Measurements from ENCODE around the gene TNFRSF13B. TPM values are rescaled to one million over a fixed set of nuclear protein-coding genes. Genes with fewer than 3 reads are reported as not detected.

The TNFRSF13B gene
- total RNA-seq, 2 experiments from 2014 or later, result 7.5 to 19.3 TPM

- no peak for DNase-seq (ENCODE audit: low spot score)
- peaks cover 37% of the 10 kb centered on the region; the same call in 1 of the 2 replicates for H3K9me3 ChIP-seq (ENCODE audit: low read length)
- CTCF ChIA-PET (ENCODE audit: unreplicated experiment), result interaction anchor here (0.6 kb wide), 1 partner anchor 550 kb away, joined by 4 read pairs; no protein-coding TSS in a partner anchor
These were observed 18.6 kb downstream of the TNFRSF13B start for GRCh38 chr17:16953347-16953746.

GRCh38 chr17:16952401-16952800, 19.5 kb downstream of the TNFRSF13B start:
- peaks cover 52% of the 10 kb centered on the region for H3K36me3 ChIP-seq (ENCODE audit: insufficient read depth, low read length)
- POLR2A ChIA-PET, result interaction anchor here (1.8 kb wide), 1 partner anchor 14 kb away, joined by 5 read pairs; no protein-coding TSS in a partner anchor
- BruUV-seq (replicated peaks), result no TSS peak
- no peak for DNase-seq (ENCODE audit: low spot score)
- H3K9me2 ChIP-seq (ENCODE audit: insufficient read depth, low read length), result no peaks in the 10 kb centered on the region
- intact Hi-C loops (cut with micrococcal nuclease; ENCODE audit: unreplicated experiment), result no loop called here
- H3K4me2 ChIP-seq (ENCODE audit: low read length), result no peak overlapping the region
- peaks cover 46% of the 10 kb centered on the region for H3K4me1 ChIP-seq (ENCODE audit: insufficient read depth, low read length, poor library complexity, severe bottlenecking)
- peaks cover 28% of the 10 kb centered on the region; the same call in 1 of the 2 replicates for H3K9me3 ChIP-seq (ENCODE audit: low read length)
- H3K79me2 ChIP-seq (ENCODE audit: insufficient read depth, low read depth, low read length), result peaks cover 2% of the 10 kb centered on the region; the same call in 1 of the 2 replicates
- CTCF ChIA-PET (ENCODE audit: unreplicated experiment), result interaction anchor here (0.6 kb wide), 1 partner anchor 88 kb away, joined by 3 read pairs; no protein-coding TSS in a partner anchor
- no peak overlapping the region for H3K27ac ChIP-seq (ENCODE audit: low read depth, low read length, poor library complexity, severe bottlenecking)
- no peak overlapping the region for H2AFZ ChIP-seq (ENCODE audit: low read length)
- no peak overlapping the region for H3K4me3 ChIP-seq (ENCODE audit: low read depth, low read length, poor library complexity, severe bottlenecking)
- H4K20me1 ChIP-seq (ENCODE audit: insufficient read depth, low read length), result no peaks in the 10 kb centered on the region
- no peak for TF ChIP-seq EZH2phosphoT487 (IDR thresholded peaks at IDR 0.05; ENCODE audit: borderline replicate concordance, low read depth, low read length)
- TF ChIP-seq, protein P1, sequence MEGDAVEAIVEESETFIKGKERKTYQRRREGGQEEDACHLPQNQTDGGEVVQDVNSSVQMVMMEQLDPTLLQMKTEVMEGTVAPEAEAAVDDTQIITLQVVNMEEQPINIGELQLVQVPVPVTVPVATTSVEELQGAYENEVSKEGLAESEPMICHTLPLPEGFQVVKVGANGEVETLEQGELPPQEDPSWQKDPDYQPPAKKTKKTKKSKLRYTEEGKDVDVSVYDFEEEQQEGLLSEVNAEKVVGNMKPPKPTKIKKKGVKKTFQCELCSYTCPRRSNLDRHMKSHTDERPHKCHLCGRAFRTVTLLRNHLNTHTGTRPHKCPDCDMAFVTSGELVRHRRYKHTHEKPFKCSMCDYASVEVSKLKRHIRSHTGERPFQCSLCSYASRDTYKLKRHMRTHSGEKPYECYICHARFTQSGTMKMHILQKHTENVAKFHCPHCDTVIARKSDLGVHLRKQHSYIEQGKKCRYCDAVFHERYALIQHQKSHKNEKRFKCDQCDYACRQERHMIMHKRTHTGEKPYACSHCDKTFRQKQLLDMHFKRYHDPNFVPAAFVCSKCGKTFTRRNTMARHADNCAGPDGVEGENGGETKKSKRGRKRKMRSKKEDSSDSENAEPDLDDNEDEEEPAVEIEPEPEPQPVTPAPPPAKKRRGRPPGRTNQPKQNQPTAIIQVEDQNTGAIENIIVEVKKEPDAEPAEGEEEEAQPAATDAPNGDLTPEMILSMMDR (conservative IDR thresholded peaks at IDR 0.05; ENCODE audit: low read length), result no peak

More at GRCh38 chr17:16953347-16953746, 18.6 kb downstream of the TNFRSF13B start:
- no peaks in the 10 kb centered on the region for H4K20me1 ChIP-seq (ENCODE audit: insufficient read depth, low read length)
- H3K27ac ChIP-seq (ENCODE audit: low read depth, low read length, poor library complexity, severe bottlenecking), result no peak overlapping the region
- H3K4me2 ChIP-seq (ENCODE audit: low read length), result 0 out of 2 replicates have a peak overlapping the region, but pooled peaks have one; percentile 6
- H3K4me3 ChIP-seq (ENCODE audit: low read depth, low read length, poor library complexity, severe bottlenecking), result no peak overlapping the region
- H3K79me2 ChIP-seq (ENCODE audit: insufficient read depth, low read depth, low read length), result peaks cover 11% of the 10 kb centered on the region; the same call in 1 of the 2 replicates
- no peak for TF ChIP-seq EZH2phosphoT487 (IDR thresholded peaks at IDR 0.05; ENCODE audit: borderline replicate concordance, low read depth, low read length)
- TF ChIP-seq, protein P1 (conservative IDR thresholded peaks at IDR 0.05; ENCODE audit: low read length), result peak; percentile 54
- peaks cover 55% of the 10 kb centered on the region for H3K36me3 ChIP-seq (ENCODE audit: insufficient read depth, low read length)
- no peaks in the 10 kb centered on the region for H3K9me2 ChIP-seq (ENCODE audit: insufficient read depth, low read length)
- no TSS peak for BruUV-seq (replicated peaks)
- H3K4me1 ChIP-seq (ENCODE audit: insufficient read depth, low read length, poor library complexity, severe bottlenecking), result peaks cover 37% of the 10 kb centered on the region
- intact Hi-C loops (cut with micrococcal nuclease; ENCODE audit: unreplicated experiment), result no loop called here
- no peak overlapping the region for H2AFZ ChIP-seq (ENCODE audit: low read length)
- POLR2A ChIA-PET, result interaction anchor here (1.8 kb wide), 1 partner anchor 13 kb away, joined by 5 read pairs; no protein-coding TSS in a partner anchor

GRCh38 chr17:16950488-16950887, 21.4 kb downstream of the TNFRSF13B start:
- ChIA-PET CTCF (ENCODE audit: unreplicated experiment) (no interaction called here), POLR2A (no interaction called here)
- Histone ChIP-seq H3K4me3 (ENCODE audit: low read depth, low read length, poor library complexity, severe bottlenecking) (no peak overlapping the region), H3K4me1 (ENCODE audit: insufficient read depth, low read length, poor library complexity, severe bottlenecking) (peaks cover 51% of the 10 kb centered on the region), H3K36me3 (ENCODE audit: insufficient read depth, low read length) (peaks cover 47% of the 10 kb centered on the region), H3K27ac (ENCODE audit: low read depth, low read length, poor library complexity, severe bottlenecking) (no peak overlapping the region), H3K79me2 (ENCODE audit: insufficient read depth, low read depth, low read length) (no peaks in the 10 kb centered on the region; the same call in 1 of the 2 replicates), H3K4me2 (ENCODE audit: low read length) (no peak overlapping the region), H4K20me1 (ENCODE audit: insufficient read depth, low read length) (no peaks in the 10 kb centered on the region), H3K9me2 (ENCODE audit: insufficient read depth, low read length) (no peaks in the 10 kb centered on the region), H3K9me3 (ENCODE audit: low read length) (peaks cover 13% of the 10 kb centered on the region; the same call in 1 of the 2 replicates), H2AFZ (ENCODE audit: low read length) (no peak overlapping the region)
- no peak for DNase-seq (ENCODE audit: low spot score)
- intact Hi-C loops (cut with micrococcal nuclease; ENCODE audit: unreplicated experiment), result no loop called here
- BruUV-seq (replicated peaks), result no TSS peak
- TF ChIP-seq EZH2phosphoT487 (IDR thresholded peaks at IDR 0.05; ENCODE audit: borderline replicate concordance, low read depth, low read length), result no peak
- TF ChIP-seq, protein P1 (conservative IDR thresholded peaks at IDR 0.05; ENCODE audit: low read length), result no peak

All from OCI-LY7 (cell line).